ENCODE data around the gene HDHD5. TPM values are rescaled to one million over a fixed set of nuclear protein-coding genes. Genes with fewer than 3 reads are reported as not detected.

The HDHD5 gene
- total RNA-seq, 1 donor from 2014 or later = 42.3 TPM

GRCh38 chr22:17106161-17106784, 52.8 kb downstream of the HDHD5 start:
- Mint-ChIP-seq H3K27me3 (ENCODE audit: low read depth) (no peaks in the 10 kb centered on the region), H3K27ac (no peak overlapping the region), H3K4me3 (no peak overlapping the region), H3K36me3 (peaks cover 3% of the 10 kb centered on the region), H3K9me3 (no peaks in the 10 kb centered on the region), H3K4me1 (no peaks in the 10 kb centered on the region)
- TF ChIP-seq CTCF (IDR thresholded peaks at IDR 0.05; ENCODE audit: unreplicated experiment) = no peak
- no peak for DNase-seq (ENCODE audit: low spot score in 2 of 2, unreplicated experiment in 2 of 2)

- H3K4me1 Mint-ChIP-seq = no peaks in the 10 kb centered on the region
- H3K27ac Mint-ChIP-seq = no peak overlapping the region
- H3K4me3 Mint-ChIP-seq = no peak overlapping the region
- H3K36me3 Mint-ChIP-seq = peaks cover 3% of the 10 kb centered on the region
- no peak for TF ChIP-seq CTCF (IDR thresholded peaks at IDR 0.05; ENCODE audit: unreplicated experiment)
- DNase-seq (ENCODE audit: low spot score in 2 of 2, unreplicated experiment in 2 of 2) = no peak
- H3K27me3 Mint-ChIP-seq (ENCODE audit: low read depth) = no peaks in the 10 kb centered on the region
- H3K9me3 Mint-ChIP-seq = no peaks in the 10 kb centered on the region
These were observed 53.6 kb downstream of the HDHD5 start for GRCh38 chr22:17105143-17106129.

- Mint-ChIP-seq H3K27me3 (ENCODE audit: low read depth) (no peaks in the 10 kb centered on the region), H3K9me3 (no peaks in the 10 kb centered on the region), H3K36me3 (no peaks in the 10 kb centered on the region), H3K27ac (no peak overlapping the region), H3K4me1 (no peaks in the 10 kb centered on the region), H3K4me3 (no peak overlapping the region)
- no peak for DNase-seq (ENCODE audit: low spot score in 2 of 2, unreplicated experiment in 2 of 2)
- TF ChIP-seq CTCF (IDR thresholded peaks at IDR 0.05; ENCODE audit: unreplicated experiment) = no peak
These were observed 54.6 kb downstream of the HDHD5 start for GRCh38 chr22:17104336-17104935.

GRCh38 chr22:17103351-17103750, 55.7 kb downstream of the HDHD5 start:
- Mint-ChIP-seq H3K27me3 (ENCODE audit: low read depth) (no peaks in the 10 kb centered on the region), H3K27ac (no peak overlapping the region), H3K9me3 (no peaks in the 10 kb centered on the region), H3K4me3 (no peak overlapping the region), H3K36me3 (peaks cover 1% of the 10 kb centered on the region), H3K4me1 (no peaks in the 10 kb centered on the region)
- TF ChIP-seq CTCF (IDR thresholded peaks at IDR 0.05; ENCODE audit: unreplicated experiment) = no peak
- no peak for DNase-seq (ENCODE audit: low spot score in 2 of 2, unreplicated experiment in 2 of 2)

- Mint-ChIP-seq H3K4me1 (no peaks in the 10 kb centered on the region), H3K9me3 (no peaks in the 10 kb centered on the region), H3K36me3 (peaks cover 2% of the 10 kb centered on the region), H3K27ac (no peak overlapping the region), H3K4me3 (no peak overlapping the region), H3K27me3 (ENCODE audit: low read depth) (no peaks in the 10 kb centered on the region)
- TF ChIP-seq CTCF (IDR thresholded peaks at IDR 0.05; ENCODE audit: unreplicated experiment) = no peak
- no peak for DNase-seq (ENCODE audit: low spot score in 2 of 2, unreplicated experiment in 2 of 2)
These were observed 56.8 kb downstream of the HDHD5 start for GRCh38 chr22:17102297-17102667.

Data from mesothelial cell of epicardium (in vitro differentiated cells).